CD4-positive, alpha-beta memory T cell (primary cell): ENCODE data around the gene SRGAP1. TPM values are rescaled to one million over a fixed set of nuclear protein-coding genes. Genes with fewer than 3 reads are reported as not detected.
"Not testable (repeated sequence)": the region's sequence is repeated elsewhere in the genome, so short reads cannot be mapped to it uniquely, and the experiment has no call there.

Experiments
- CTCF ChIA-PET: fragments of 350-600 bp; sonication (Branson Sonifier 250); formaldehyde crosslinking; loops from one replicate; lab custom pipeline; 2021; ENCODE audit warnings: inconsistent platforms; ENCODE audit not compliant: partially characterized antibody; lab: Charles Lee
- POLR2A ChIA-PET: fragments of 350-600 bp; sonication (Branson Sonifier 250); formaldehyde crosslinking; loops from one replicate; lab custom pipeline; 2021; ENCODE audit not compliant: partially characterized antibody; lab: Charles Lee
- DNase-seq, 5 donors: peaks; one replicate each; pipeline versions ENCODE4 v3.0.0 to v3.0.0-alpha.2; 2020 to 2022; ENCODE audit warnings: mixed read lengths in 1 of 5
- H3K27ac ChIP-seq: one replicate; pipeline ENCODE4 v1.7.0; 2013; ENCODE audit warnings: low read depth, low read length
- H3K27me3 ChIP-seq: 2 replicates; pipeline ENCODE4 v1.7.0; 2013; ENCODE audit warnings: mild to moderate bottlenecking, low read length, moderate library complexity; ENCODE audit not compliant: insufficient read depth
- H3K36me3 ChIP-seq: 2 replicates; pipeline ENCODE4 v1.7.0; 2013; ENCODE audit warnings: mild to moderate bottlenecking, low read length, moderate library complexity; ENCODE audit not compliant: insufficient read depth
- H3K4me1 ChIP-seq: 2 replicates; pipeline ENCODE4 v1.7.0; 2013; ENCODE audit warnings: mild to moderate bottlenecking, low read length, moderate library complexity; ENCODE audit not compliant: insufficient read depth
- H3K4me3 ChIP-seq, 2 donors: one replicate each; pipeline ENCODE4 v1.7.0; 2013; ENCODE audit warnings: low read length in 2 of 2, mild to moderate bottlenecking in 1 of 2
- H3K9me3 ChIP-seq, 2 donors: one replicate each; pipeline ENCODE4 v1.7.0; 2013; ENCODE audit warnings: low read length in 2 of 2, control low read depth in 1 of 2; ENCODE audit not compliant: control insufficient read depth in 1 of 2
- H3K27ac Mint-ChIP-seq, 7 donors: one replicate each; pipeline ENCODE4 v1.8.0; 2020 to 2021; ENCODE audit warnings: mixed read lengths in 7 of 7, mild to moderate bottlenecking in 6 of 7, inconsistent platforms in 3 of 7, moderate library complexity in 3 of 7
- H3K27me3 Mint-ChIP-seq, 2 donors: one replicate each; pipeline ENCODE4 v1.8.0; 2020 to 2021; ENCODE audit warnings: mixed read lengths in 2 of 2
- H3K36me3 Mint-ChIP-seq, 2 donors: one replicate each; pipeline ENCODE4 v1.8.0; 2020 to 2021; ENCODE audit warnings: mixed read lengths in 2 of 2, inconsistent platforms in 1 of 2, mild to moderate bottlenecking in 1 of 2
- H3K4me1 Mint-ChIP-seq, 4 donors: one replicate each; pipeline ENCODE4 v1.8.0; 2020 to 2021; ENCODE audit warnings: mixed read lengths in 4 of 4, mild to moderate bottlenecking in 1 of 4
- H3K4me3 Mint-ChIP-seq, 8 donors: one replicate each; pipeline ENCODE4 v1.8.0; 2020 to 2021; ENCODE audit warnings: mixed read lengths in 8 of 8, mild to moderate bottlenecking in 7 of 8, moderate library complexity in 6 of 8, inconsistent platforms in 3 of 8
- H3K9me3 Mint-ChIP-seq, 8 donors: one replicate each; pipeline ENCODE4 v1.8.0; 2020 to 2021; ENCODE audit warnings: mixed read lengths in 8 of 8, mild to moderate bottlenecking in 5 of 8, inconsistent platforms in 3 of 8, moderate library complexity in 1 of 8
- intact Hi-C: fragments of 100-400 bp; cut with micrococcal nuclease; formaldehyde crosslinking; loops from one replicate; pipeline ENCODE4 v1.15.1; 2023
- polyA plus RNA-seq, 2 donors: library from polyadenylated mRNA; unstranded; fragments of 300-500 nt; fragmentation: Illumina TruSeq; gene quantifications; one replicate each; pipeline ENCODE4 v1.2.3, GENCODE V29; 2021
- total RNA-seq, 2 experiments: library from RNA; stranded (reverse); gene quantifications; one replicate each; pipeline ENCODE4 v1.2.3, GENCODE V29; 2021

The SRGAP1 gene
- total and polyA plus RNA-seq, 4 experiments from 2014 or later: 0.03 to 0.09 TPM; not detected in 2

- DNase-seq, H3K4me1 ChIP-seq, intact Hi-C loops, H3K27me3 Mint-ChIP-seq, H3K36me3 ChIP-seq, H3K4me3 ChIP-seq, H3K27ac ChIP-seq, CTCF ChIA-PET, H3K4me3 Mint-ChIP-seq, H3K27me3 ChIP-seq, H3K9me3 ChIP-seq, H3K27ac Mint-ChIP-seq, H3K4me1 Mint-ChIP-seq, POLR2A ChIA-PET: not testable (repeated sequence)
- peaks cover 8 to 33% of the 10 kb centered on the region in 2 donors for H3K36me3 Mint-ChIP-seq
- H3K9me3 Mint-ChIP-seq: peaks cover 0 to 17% (median 6%) of the 10 kb centered on the region in 8 donors
Observed at GRCh38 chr12:64166606-64167005, 322.1 kb downstream of the SRGAP1 start.

DNA sequence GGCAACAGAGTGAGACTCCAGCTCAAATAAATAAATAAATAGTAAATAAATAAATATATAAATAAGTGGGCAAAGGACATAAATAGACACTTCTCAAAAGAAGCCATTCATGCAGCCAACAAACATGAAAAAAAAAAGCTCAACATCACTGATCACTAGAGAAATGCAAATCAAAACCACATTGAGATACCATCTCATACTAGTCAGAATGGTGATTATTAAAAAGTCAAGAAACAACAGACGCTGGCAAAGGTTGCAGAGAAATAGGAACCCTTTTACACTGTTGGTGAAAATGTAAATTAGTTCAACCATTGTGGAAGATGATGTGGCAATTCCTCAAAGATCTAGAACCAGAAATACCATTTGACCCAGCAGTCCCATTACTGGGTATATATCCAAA, 322.5 kb downstream of the SRGAP1 start:
- H3K4me1 ChIP-seq, CTCF ChIA-PET, H3K27ac ChIP-seq, H3K4me1 Mint-ChIP-seq, H3K36me3 ChIP-seq, H3K9me3 ChIP-seq, H3K27me3 Mint-ChIP-seq, intact Hi-C loops, H3K4me3 ChIP-seq, DNase-seq, H3K27ac Mint-ChIP-seq, H3K4me3 Mint-ChIP-seq, H3K27me3 ChIP-seq, POLR2A ChIA-PET: not testable (repeated sequence)
- Mint-ChIP-seq H3K9me3 (peaks cover 0 to 17% (median 6%) of the 10 kb centered on the region in 8 donors), H3K36me3 (peaks cover 8 to 33% of the 10 kb centered on the region in 2 donors)

GRCh38 chr12:64170024-64170423, 325.5 kb downstream of the SRGAP1 start:
- DNase-seq: no peak
- intact Hi-C loops: no loop called here
- Mint-ChIP-seq H3K36me3 (peaks cover 0 to 15% of the 10 kb centered on the region in 2 donors), H3K4me3 (no peak overlapping the region), H3K4me1 (no peaks in the 10 kb centered on the region), H3K27ac (no peak overlapping the region), H3K9me3 (peaks cover 0 to 8% (median 3%) of the 10 kb centered on the region in 8 donors), H3K27me3 (no peaks in the 10 kb centered on the region)
- no peaks in the 10 kb centered on the region for H3K9me3 ChIP-seq
- POLR2A ChIA-PET: no interaction called here
- H3K27me3 ChIP-seq: no peaks in the 10 kb centered on the region
- H3K4me3 ChIP-seq: no peak overlapping the region
- H3K27ac ChIP-seq: no peak overlapping the region
- CTCF ChIA-PET: no interaction called here
- H3K4me1 ChIP-seq: no peaks in the 10 kb centered on the region
- H3K36me3 ChIP-seq: no peaks in the 10 kb centered on the region

- Mint-ChIP-seq H3K9me3 (peaks cover 0 to 4% (median 1%) of the 10 kb centered on the region in 8 donors), H3K36me3 (peaks cover 0 to 11% of the 10 kb centered on the region in 2 donors), H3K27ac (no peak overlapping the region), H3K4me3 (no peak overlapping the region), H3K27me3 (no peaks in the 10 kb centered on the region), H3K4me1 (no peaks in the 10 kb centered on the region)
- Histone ChIP-seq H3K4me3 (no peak overlapping the region), H3K36me3 (no peaks in the 10 kb centered on the region), H3K27ac (no peak overlapping the region), H3K9me3 (no peaks in the 10 kb centered on the region), H3K27me3 (no peaks in the 10 kb centered on the region), H3K4me1 (no peaks in the 10 kb centered on the region)
- CTCF ChIA-PET: no interaction called here
- intact Hi-C loops: no loop called here
- DNase-seq: no peak
- POLR2A ChIA-PET: no interaction called here
Observed at GRCh38 chr12:64170730-64171129, 326.2 kb downstream of the SRGAP1 start.

DNA sequence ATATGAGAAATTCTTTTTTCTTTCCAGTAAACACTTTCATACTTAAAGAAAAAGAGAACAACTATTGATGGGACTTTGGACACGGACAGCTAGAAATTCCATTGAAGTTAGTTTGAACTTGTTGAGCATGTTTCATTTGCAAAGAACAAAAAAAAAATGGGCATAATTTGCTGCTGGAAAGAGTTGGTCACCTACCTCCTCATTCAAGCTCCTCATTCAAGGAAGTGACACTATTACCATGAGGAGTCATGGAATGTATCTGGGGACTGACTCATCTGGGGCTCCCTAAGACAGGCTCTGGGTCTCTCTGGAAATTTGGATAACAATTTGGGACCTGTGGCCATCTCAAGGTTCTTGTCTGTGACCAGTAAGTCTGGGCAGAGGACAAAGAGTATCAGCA, 327.2 kb downstream of the SRGAP1 start:
- no peaks in the 10 kb centered on the region for H3K36me3 ChIP-seq
- CTCF ChIA-PET: no interaction called here
- POLR2A ChIA-PET: no interaction called here
- no peak for DNase-seq
- intact Hi-C loops: no loop called here
- H3K9me3 ChIP-seq: no peaks in the 10 kb centered on the region
- peaks cover 0 to 3% (median 0%) of the 10 kb centered on the region in 8 donors for H3K9me3 Mint-ChIP-seq
- H3K4me3 ChIP-seq: no peak overlapping the region
- H3K27me3 ChIP-seq: no peaks in the 10 kb centered on the region
- H3K27me3 Mint-ChIP-seq: no peaks in the 10 kb centered on the region
- H3K27ac Mint-ChIP-seq: no peak overlapping the region
- no peak overlapping the region for H3K27ac ChIP-seq
- no peaks in the 10 kb centered on the region for H3K4me1 ChIP-seq
- no peak overlapping the region for H3K4me3 Mint-ChIP-seq
- H3K4me1 Mint-ChIP-seq: no peaks in the 10 kb centered on the region
- peaks cover 0 to 11% of the 10 kb centered on the region in 2 donors for H3K36me3 Mint-ChIP-seq

GRCh38 chr12:64172143-64172970, 327.9 kb downstream of the SRGAP1 start:
- intact Hi-C loops: no loop called here
- POLR2A ChIA-PET: no interaction called here
- H3K27me3 ChIP-seq: no peaks in the 10 kb centered on the region
- H3K4me3 ChIP-seq: no peak overlapping the region
- no peaks in the 10 kb centered on the region for H3K4me1 ChIP-seq
- Mint-ChIP-seq H3K4me3 (no peak overlapping the region), H3K36me3 (peaks cover 0 to 7% of the 10 kb centered on the region in 2 donors), H3K4me1 (no peaks in the 10 kb centered on the region), H3K27me3 (no peaks in the 10 kb centered on the region), H3K27ac (no peak overlapping the region), H3K9me3 (no peaks in the 10 kb centered on the region)
- no peak overlapping the region for H3K27ac ChIP-seq
- no peaks in the 10 kb centered on the region for H3K9me3 ChIP-seq
- no peaks in the 10 kb centered on the region for H3K36me3 ChIP-seq
- DNase-seq: no peak
- CTCF ChIA-PET: no interaction called here

- Histone ChIP-seq H3K27ac (no peak overlapping the region), H3K4me3 (no peak overlapping the region), H3K36me3 (no peaks in the 10 kb centered on the region), H3K27me3 (no peaks in the 10 kb centered on the region), H3K9me3 (no peaks in the 10 kb centered on the region), H3K4me1 (no peaks in the 10 kb centered on the region)
- CTCF ChIA-PET: no interaction called here
- Mint-ChIP-seq H3K9me3 (no peaks in the 10 kb centered on the region), H3K4me3 (no peak overlapping the region), H3K27me3 (no peaks in the 10 kb centered on the region), H3K27ac (no peak overlapping the region), H3K4me1 (no peaks in the 10 kb centered on the region), H3K36me3 (peaks cover 0 to 4% of the 10 kb centered on the region in 2 donors)
- POLR2A ChIA-PET: no interaction called here
- no peak for DNase-seq
- intact Hi-C loops: no loop called here
Observed at GRCh38 chr12:64173456-64173855, 329.0 kb downstream of the SRGAP1 start.
